ENCODE measurements around the gene TFE3.
"Not testable (repeated sequence)": the region's sequence is repeated elsewhere in the genome, so short reads cannot be mapped to it uniquely, and the experiment has no call there.

Gene TFE3

DNA sequence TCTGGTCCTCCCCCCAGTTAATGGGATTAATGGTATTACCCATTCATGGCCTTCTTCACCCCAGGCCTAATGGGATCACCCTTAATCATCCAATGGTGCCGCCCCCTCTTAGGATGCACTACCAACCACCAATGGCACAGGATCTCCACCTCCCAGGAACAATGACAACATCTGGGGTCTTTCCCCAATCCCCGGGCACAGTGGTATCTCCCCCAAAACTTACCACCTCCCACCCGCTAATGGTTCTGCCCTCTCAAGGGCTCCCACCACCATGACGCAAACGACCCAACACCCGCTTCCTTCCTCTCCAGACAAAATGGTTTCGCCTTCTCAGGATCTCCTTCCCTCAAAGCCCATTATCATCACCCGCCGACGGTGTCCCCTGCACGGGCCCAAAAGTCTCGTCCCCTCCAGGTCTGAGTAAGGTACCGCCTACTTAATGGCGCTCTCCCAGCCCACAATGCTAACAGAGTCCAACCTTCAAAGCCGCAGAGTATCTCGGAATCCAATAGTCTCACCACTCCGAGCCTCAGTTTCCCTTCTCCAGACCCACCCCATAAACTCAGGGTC is 41.6 kb downstream of the TFE3 start:
- peak; percentile 14 to 29 for DNase-seq (ENCODE audit: low read depth in 2 of 2)

DNA sequence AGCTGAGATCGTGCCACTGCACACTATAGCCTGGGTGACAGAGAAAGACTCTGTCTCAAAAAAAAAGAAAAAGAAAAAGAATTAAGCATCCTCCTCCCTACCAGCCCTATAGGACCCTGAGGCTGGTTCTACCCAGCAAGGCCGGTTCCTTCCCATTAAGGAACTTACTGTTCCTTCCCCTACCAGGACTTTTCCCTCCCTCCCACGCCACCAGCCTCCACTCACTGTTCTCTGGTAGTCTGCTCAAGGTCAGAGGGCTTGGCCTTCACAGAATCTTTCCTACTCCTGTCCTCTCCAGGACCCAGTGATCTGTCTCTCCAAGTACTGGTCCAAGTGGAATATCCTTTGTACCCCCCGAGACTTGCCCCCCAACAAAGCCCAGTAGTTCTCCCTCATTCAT is 42.5 kb downstream of the TFE3 start:
- DNase-seq (ENCODE audit: low read depth in 2 of 2), result no peak

DNA sequence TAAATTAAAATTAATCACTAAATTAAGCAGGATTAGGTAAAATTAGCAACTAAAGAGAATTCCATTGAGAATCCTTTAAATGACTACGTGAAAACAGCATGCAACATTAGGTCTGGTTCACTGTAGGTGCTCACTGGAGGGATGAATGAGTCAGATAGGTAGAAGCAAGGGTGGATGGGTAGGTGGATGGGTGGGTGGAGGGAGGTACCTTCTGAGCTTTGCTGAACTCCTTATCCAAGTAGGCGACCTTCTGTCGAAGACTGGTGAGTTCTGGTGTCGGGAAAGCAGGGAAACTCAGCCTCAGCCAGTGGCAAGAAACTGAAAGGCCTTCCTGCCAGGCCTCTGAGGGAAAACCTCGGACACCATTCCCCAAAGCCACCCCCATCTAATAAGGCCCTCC is 44.1 kb downstream of the TFE3 start:
- DNase-seq (ENCODE audit: low read depth in 2 of 2), result no peak

DNA sequence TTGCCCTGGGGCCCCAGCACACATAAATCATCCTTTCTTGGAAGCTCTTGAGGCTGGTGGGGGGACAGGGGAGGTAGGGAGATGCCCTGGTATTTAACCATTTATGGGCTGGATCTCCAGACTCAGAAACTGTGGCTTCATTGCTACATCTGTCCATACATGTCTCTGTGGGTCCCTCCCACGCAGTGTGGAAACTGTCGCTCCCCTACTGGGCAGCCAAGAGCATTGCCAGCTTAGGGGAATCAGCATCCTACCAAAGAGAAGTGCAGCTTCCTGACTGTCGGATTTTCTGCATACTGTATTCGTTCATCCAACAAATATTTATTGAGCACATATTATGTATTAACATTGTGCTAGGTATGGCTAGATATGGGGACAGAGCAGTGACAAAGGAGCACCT is 44.8 kb downstream of the TFE3 start:
- no peak for DNase-seq (ENCODE audit: low read depth in 2 of 2)

DNA sequence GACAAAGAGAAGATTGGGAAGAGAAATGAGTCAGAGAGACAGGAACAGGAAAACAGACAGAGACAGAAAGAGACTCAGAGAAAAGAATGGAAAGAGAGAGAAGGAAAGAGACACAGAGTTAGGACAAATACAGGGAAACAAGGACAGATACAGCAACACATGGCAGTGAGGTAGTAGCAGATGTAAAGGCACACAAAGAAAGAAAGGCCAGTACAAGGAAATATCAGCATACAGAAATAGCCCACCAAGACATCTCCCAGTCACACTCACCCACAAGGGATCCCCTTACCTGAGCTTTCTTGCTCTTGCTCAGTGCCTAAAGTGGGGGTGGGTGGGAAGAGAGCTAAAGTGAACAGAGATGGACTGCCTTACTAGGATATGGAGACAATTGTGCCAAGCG is 45.3 kb downstream of the TFE3 start:
- DNase-seq (ENCODE audit: low read depth in 2 of 2), result no peak

DNA sequence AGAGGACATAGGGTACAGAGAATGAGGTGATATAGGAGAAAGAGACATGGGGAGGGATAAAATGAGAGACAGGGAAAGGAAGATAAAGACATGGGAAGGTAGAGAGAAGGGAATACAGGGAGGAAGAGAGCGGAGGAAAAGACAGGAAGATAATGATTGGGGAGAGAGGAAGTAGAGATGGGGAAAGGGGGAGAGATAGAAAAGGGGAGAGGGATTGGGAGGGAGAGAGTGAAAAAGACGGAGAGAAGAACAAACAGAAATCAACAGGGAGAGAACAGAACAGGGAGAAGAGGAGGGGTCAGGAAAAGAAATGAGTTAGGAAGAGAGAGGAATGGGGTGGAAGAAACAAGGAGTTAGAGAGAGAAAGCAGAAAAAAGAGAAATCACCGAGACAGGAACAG is 45.7 kb downstream of the TFE3 start:
- DNase-seq (ENCODE audit: low read depth in 2 of 2), result no peak

DNA sequence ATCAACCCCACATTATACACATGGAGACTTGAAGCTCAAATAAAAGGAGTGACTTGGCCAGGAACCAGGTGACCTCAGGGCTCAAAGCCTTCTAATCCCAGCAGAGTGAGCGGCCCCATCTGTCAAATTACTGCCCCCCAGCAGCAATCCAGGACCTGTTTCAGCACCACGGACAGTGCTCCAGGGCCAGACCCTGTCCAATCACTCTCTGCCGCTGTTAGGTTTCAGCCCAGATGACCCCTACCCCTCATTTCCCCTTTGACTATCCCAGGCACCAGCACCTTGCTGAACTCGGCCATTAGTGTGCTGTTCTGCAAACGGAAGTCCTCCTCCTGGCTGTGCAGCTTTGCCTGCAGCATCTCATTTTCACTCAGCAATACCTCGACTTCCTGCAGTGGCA is 46.2 kb downstream of the TFE3 start:
- DNase-seq (ENCODE audit: low read depth in 2 of 2), result no peak

DNA sequence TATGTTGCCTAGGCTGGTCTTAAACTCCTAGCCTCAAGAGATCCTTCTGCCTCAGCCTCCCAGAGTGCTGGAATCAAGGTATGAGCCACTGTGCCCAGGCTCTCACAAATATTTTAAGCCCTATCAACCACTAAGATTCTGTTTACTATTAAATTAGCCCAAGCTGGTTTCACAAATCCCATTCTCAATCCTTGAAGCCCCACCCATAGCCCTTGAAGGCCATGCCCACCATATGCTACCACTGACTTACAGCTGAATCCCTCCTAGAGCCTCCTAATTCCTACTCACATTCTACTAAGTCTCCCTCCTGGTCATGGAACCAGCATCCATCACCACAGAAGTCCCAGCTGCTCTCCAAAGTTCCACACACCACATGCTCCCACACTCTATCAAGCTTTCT is 50.8 kb downstream of the TFE3 start:
- no peak for DNase-seq (ENCODE audit: low read depth in 2 of 2)

DNA sequence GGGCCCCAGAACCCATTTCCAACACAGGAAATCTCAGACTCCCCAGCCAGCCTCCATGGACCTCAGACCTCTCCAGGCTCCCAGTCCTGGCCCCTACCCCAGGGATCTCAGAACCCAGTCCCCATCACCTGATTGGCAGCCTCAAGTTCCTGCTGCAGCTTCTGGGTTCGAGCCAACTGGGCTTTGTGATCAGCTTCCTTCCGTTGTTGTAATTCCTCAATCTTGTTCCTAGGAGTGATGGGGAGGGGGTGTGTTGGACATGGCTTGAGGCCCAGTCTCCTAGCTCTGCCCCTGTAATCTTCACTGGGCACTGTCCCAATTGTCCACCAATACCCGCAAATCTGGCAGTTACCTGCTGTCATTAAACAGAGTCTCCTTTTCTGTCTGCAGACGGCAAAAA is 53.7 kb downstream of the TFE3 start:
- no peak for DNase-seq (ENCODE audit: low read depth in 2 of 2)

DNA sequence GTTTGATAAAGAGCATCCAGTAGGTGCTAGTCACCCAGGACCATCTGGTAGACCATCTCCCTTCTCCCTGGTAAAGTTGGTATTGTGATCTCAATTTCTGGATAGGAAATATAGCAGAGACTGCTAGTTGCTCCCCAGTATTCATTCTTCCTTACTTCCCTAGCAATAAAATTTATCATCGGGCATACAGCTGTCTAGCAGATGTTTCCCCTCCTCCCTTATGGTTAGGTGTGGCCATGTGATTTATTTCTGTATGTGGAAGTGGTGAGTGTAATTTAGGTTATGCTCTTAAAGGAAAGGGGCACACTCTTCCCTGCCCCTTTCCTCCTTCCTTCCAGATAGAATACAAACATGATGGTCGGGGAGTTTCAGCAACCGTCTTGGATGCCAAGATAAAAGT is 59.3 kb downstream of the TFE3 start:
- DNase-seq (ENCODE audit: low read depth in 2 of 2), result no peak

DNA sequence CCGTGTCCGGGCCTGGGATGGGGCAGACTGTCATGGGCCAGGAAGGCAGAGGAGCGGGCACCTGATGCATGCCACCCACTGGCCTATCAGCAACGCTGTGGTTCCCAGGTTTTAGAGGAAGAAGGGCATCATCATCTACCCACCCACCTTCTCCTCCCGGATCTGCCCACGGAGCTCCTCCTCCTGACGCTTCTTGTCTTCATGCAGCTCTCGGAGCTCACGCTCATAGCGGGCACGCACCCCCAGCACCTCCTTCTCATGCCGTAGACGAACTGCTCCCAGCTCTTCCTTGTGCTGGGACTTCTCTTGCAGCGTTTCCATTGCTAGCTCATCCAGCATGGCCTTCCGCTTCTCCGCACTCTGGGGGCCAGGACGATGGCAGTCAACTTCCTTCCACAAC is 60.1 kb downstream of the TFE3 start:
- DNase-seq (ENCODE audit: low read depth in 2 of 2), result no peak

DNA sequence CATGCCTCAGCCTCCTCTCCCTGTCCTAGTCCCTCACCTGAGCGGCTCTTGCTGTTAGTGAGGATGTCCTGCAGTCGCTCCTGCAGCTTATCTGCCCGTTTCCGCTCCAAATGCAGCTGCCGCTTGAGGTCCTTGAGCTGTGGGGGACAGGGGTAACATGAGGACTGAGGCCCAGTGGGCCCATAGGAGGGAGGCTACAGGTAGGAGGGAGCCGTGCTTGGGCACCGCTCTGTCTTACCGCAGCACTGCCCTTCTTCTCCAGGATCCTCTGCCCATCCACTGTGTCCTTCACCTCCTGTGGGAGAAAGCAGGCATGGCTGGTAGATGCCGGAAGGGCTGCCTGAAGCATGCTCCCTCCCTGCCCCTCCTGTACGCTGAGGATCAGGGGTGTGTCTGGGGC is 62.0 kb downstream of the TFE3 start:
- no peak for DNase-seq (ENCODE audit: low read depth in 2 of 2)

DNA sequence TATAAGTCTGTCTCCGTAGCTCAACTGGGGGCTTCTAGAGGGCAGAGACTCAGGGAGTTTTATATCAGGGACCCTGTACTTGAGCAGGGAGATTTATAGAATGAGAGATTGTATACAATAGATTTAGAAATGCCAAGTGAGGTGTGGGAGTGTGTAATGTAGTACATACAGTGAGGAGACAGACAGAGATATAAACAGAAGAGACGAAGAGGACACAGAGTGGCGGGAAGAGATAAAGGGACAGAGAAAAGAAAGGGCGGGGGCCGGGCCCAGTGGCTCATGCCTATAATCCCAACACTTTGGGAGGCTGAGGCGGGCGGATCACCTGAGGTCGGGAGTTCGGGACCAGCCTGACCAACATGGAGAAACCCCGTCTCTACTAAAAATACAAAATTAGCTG is 62.8 kb downstream of the TFE3 start:
- DNase-seq (ENCODE audit: low read depth in 2 of 2), result not testable (repeated sequence)

All from stimulated activated CD4-positive, alpha-beta T cell treated with anti-CD3 and anti-CD28 coated beads, Interleukin-15, amount 100 ng/mL, for 48 hours (primary cell).